HepG2 (cell line): ENCODE measurements around the gene TPI1. TPM values are rescaled to one million over a fixed set of nuclear protein-coding genes. Genes with fewer than 3 reads are reported as not detected.
"Not testable (repeated sequence)": the region's sequence is repeated elsewhere in the genome, so short reads cannot be mapped to it uniquely, and the experiment has no call there.

Experiments
- ATAC-seq: fragments of 200-7000 bp; cut with Tn5 transposase; 3 replicates; pipeline ENCODE4 v1.9.1; 2020; ENCODE audit warnings: mild to moderate bottlenecking, moderate library complexity
- BruUV-seq: library from RNA; stranded (reverse); fragments of 400-500 nt; replicated peaks from 2 replicates; lab custom pipeline; 2021; lab: Mats Ljungman, UMichigan
- CTCF ChIA-PET: fragments of 300-600 bp; formaldehyde crosslinking; extraction: SDS; loops from one replicate; lab custom pipeline; 2021; ENCODE audit warnings: low total read pairs, inconsistent platforms, low intra/inter-chr PET ratio; lab: Yijun Ruan, JAX
- POLR2A ChIA-PET: fragments of 350-600 bp; sonication (Branson Sonifier 250); formaldehyde crosslinking; loops from one replicate; lab custom pipeline; 2020; ENCODE audit warnings: antibody characterized with exemption, inconsistent platforms; lab: Yijun Ruan, JAX
- DNase-seq: peaks from one replicate; pipeline ENCODE4 v3.0.0-alpha.2; 2015; ENCODE audit warnings: low spot score
- FAIRE-seq: peaks from 3 replicates; lab custom pipeline; 2011; peaks lifted over from hg19 to GRCh38; lab: Jason Lieb, UNC
- H2AFZ ChIP-seq: one replicate; pipeline ENCODE4 v1.6.1; 2011; ENCODE audit warnings: low read length, inconsistent platforms
- H3K27ac ChIP-seq: fragments of 300-600 bp; 3 replicates; pipeline ENCODE4 v1.8.0; 2011; ENCODE audit warnings: mixed run types, mild to moderate bottlenecking, mixed read lengths, low read length, inconsistent platforms; ENCODE audit not compliant: insufficient read depth; ENCODE audit errors: extremely low read length
- H3K27me3 ChIP-seq, 2 experiments: fragments of 200-600 bp in 1 of 2; 2 replicates in 1 of 2; 3 replicates in 1 of 2; pipeline versions ENCODE4 v1.6.0 to v1.8.0; 2011; ENCODE audit warnings: low read length in 2 of 2, mild to moderate bottlenecking in 2 of 2, moderate library complexity in 2 of 2, inconsistent platforms in 1 of 2; ENCODE audit not compliant: insufficient read depth in 2 of 2, control insufficient read depth in 1 of 2
- H3K36me3 ChIP-seq, 2 experiments: fragments of 200-600 bp in 1 of 2; replicated peaks in 1 of 2; 2 replicates in 1 of 2; 3 replicates in 1 of 2; pipeline versions ENCODE4 v1.5.1 to v1.8.0; 2011; ENCODE audit warnings: low read length in 2 of 2, inconsistent platforms in 1 of 2; ENCODE audit not compliant: insufficient read depth in 2 of 2, control insufficient read depth in 1 of 2
- H3K4me1 ChIP-seq: 2 replicates; pipeline ENCODE4 v1.5.1; 2012; ENCODE audit warnings: low read length, inconsistent platforms; ENCODE audit not compliant: insufficient read depth
- H3K4me2 ChIP-seq: 2 replicates; pipeline ENCODE4 v1.6.0; 2011; ENCODE audit warnings: low read depth, low read length, inconsistent platforms
- H3K4me3 ChIP-seq, 3 experiments: fragments of 200-600 bp in 1 of 3; sonication (generic), shearing (Covaris generic) in 1 of 3; replicated peaks in 1 of 3; 2 replicates each; pipeline ENCODE4 v1.5.1; 2011 to 2016; ENCODE audit warnings: low read length in 3 of 3, inconsistent platforms in 2 of 3, low read depth in 2 of 3, mild to moderate bottlenecking in 2 of 3, control low read depth in 1 of 3, mixed read lengths in 1 of 3; ENCODE audit not compliant: insufficient read depth in 1 of 3
- H3K79me2 ChIP-seq: one replicate; pipeline ENCODE4 v1.6.1; 2011; ENCODE audit warnings: low read length, inconsistent platforms; ENCODE audit not compliant: insufficient read depth
- H3K9ac ChIP-seq: 2 replicates; pipeline ENCODE4 v1.6.0; 2011; ENCODE audit warnings: mild to moderate bottlenecking, low read depth, low read length, inconsistent platforms; ENCODE audit not compliant: insufficient read depth
- H3K9me3 ChIP-seq: 2 replicates; pipeline ENCODE4 v1.5.1; 2012; ENCODE audit warnings: mild to moderate bottlenecking, low read length
- H4K20me1 ChIP-seq: 2 replicates; pipeline ENCODE4 v1.6.0; 2011; ENCODE audit warnings: inconsistent platforms, mild to moderate bottlenecking, low read length, moderate library complexity; ENCODE audit not compliant: insufficient read depth
- ATF5 ChIP-seq: sonication (generic); formaldehyde crosslinking; IDR thresholded peaks from 2 replicates; pipeline ENCODE4 v1.4.0; 2020; ENCODE audit warnings: mild to moderate bottlenecking, low read depth, missing genetic modification reagents
- CREBL2 ChIP-seq: sonication (generic); formaldehyde crosslinking; IDR thresholded peaks from 2 replicates; pipeline ENCODE4 v1.8.1; 2023; ENCODE audit warnings: missing genetic modification reagents, mild to moderate bottlenecking, borderline replicate concordance
- TBX2 ChIP-seq: sonication (generic); formaldehyde crosslinking; IDR thresholded peaks from 2 replicates; pipeline ENCODE4 v1.5.0; 2020; ENCODE audit warnings: missing genetic modification reagents, mild to moderate bottlenecking, borderline replicate concordance
- TSC22D2 ChIP-seq: sonication (generic); formaldehyde crosslinking; IDR thresholded peaks from 2 replicates; pipeline ENCODE4 v1.5.1; 2020; ENCODE audit warnings: missing genetic modification reagents, mild to moderate bottlenecking, borderline replicate concordance
- ZNF530 ChIP-seq: sonication (generic); formaldehyde crosslinking; IDR thresholded peaks from 2 replicates; pipeline ENCODE4 v1.5.0; 2020; ENCODE audit warnings: low read depth, mild to moderate bottlenecking, missing genetic modification reagents
- WGBS: methylation state at CpG from one replicate; pipeline ENCODE4 v1.1.6; 2017; ENCODE audit warnings: low lambda C conversion rate; 5-methylcytosine and 5-hydroxymethylcytosine counted together
- in situ Hi-C: cut with HindIII; loops from 2 replicates; pipeline ENCODE4 v1.10.0; 2017; ENCODE audit warnings: low pct_unique_long_range_greater_than_20kb; ENCODE audit not compliant: extremely low pct_ligation_motif_present
- intact Hi-C: fragments of 100-400 bp; cut with micrococcal nuclease; formaldehyde crosslinking; loops from one replicate; pipeline ENCODE4 v1.10.0; 2022; ENCODE audit not compliant: unreplicated experiment
- polyA plus RNA-seq, 8 experiments: library from polyadenylated mRNA; depleted of rRNA in 3 of 8; stranded (reverse) in 7 of 8; unstranded in 1 of 8; fragments of >200 nt; fragmentation: Illumina TruSeq in 4 of 8; extraction: Trizol in 4 of 8; gene quantifications; 2 replicates each; pipeline versions ENCODE4 v1.2.1 to v1.2.3, GENCODE V29; 2011 to 2016; ENCODE audit warnings: low read depth in 4 of 8, missing spikeins in 1 of 8, mixed read lengths in 1 of 8; ENCODE audit not compliant: insufficient read depth in 1 of 8
- total RNA-seq, 5 experiments: library from RNA; depleted of rRNA; stranded (reverse); fragments of >200 nt; fragmentation: Illumina TruSeq; extraction: Trizol; gene quantifications; 2 replicates each; pipeline ENCODE4 v1.2.3, GENCODE V29; 2016; ENCODE audit warnings: low read depth in 1 of 5

The TPI1 gene
- total and polyA plus RNA-seq, 2 of the 13 experiments (the other 11 are each of a cell fraction or from before 2014, with no cell fraction given): 945 to 2,535 TPM

- ChIA-PET POLR2A (interaction anchor here (6.0 kb wide), 1 partner anchor 10 kb away, joined by 132 read pairs; the partner anchor contains the start of genes CDCA3 and USP5), CTCF (no interaction called here)
- no TSS peak for BruUV-seq
- peaks cover 29 to 57% of the 10 kb centered on the region in 2 experiments for H3K36me3 ChIP-seq
- H4K20me1 ChIP-seq: peaks cover 9% of the 10 kb centered on the region
- H2AFZ ChIP-seq: no peak overlapping the region
- peaks cover 11% of the 10 kb centered on the region for H3K4me1 ChIP-seq
- FAIRE-seq (no peak), DNase-seq (no peak), ATAC-seq (no peak)
- H3K9ac ChIP-seq: no peak overlapping the region
- 99% methylated on average over 9 of the region's 16 CpGs for WGBS
- no peaks in the 10 kb centered on the region; a peak in 1 of 5 replicates for H3K27me3 ChIP-seq
- TF ChIP-seq ZNF530 (CRISPR knock-in tag): no peak
- TF ChIP-seq TSC22D2: no peak
- no peak for TF ChIP-seq ATF5 (CRISPR knock-in tag)
- no peak for TF ChIP-seq TBX2 (CRISPR knock-in tag)
- TF ChIP-seq CREBL2 (CRISPR knock-in tag): no peak
- intact Hi-C loops: no loop called here
- H3K9me3 ChIP-seq: no peaks in the 10 kb centered on the region
- in situ Hi-C loops: no loop called here
- peaks cover 14% of the 10 kb centered on the region for H3K79me2 ChIP-seq
- no peak overlapping the region for H3K4me3 ChIP-seq
- no peak overlapping the region for H3K4me2 ChIP-seq
- H3K27ac ChIP-seq: no peak overlapping the region
Measured at GRCh38 chr12:6863586-6864321, 3.6 kb upstream of the TPI1 start.

- in situ Hi-C loops, H2AFZ ChIP-seq, BruUV-seq, H3K4me3 ChIP-seq, H3K4me2 ChIP-seq, H3K27me3 ChIP-seq, intact Hi-C loops, ATAC-seq, CTCF ChIA-PET, FAIRE-seq, H3K27ac ChIP-seq, H3K9me3 ChIP-seq, H3K9ac ChIP-seq, DNase-seq: not testable (repeated sequence)
- peaks cover 26% of the 10 kb centered on the region for H3K4me1 ChIP-seq
- H4K20me1 ChIP-seq: peaks cover 24% of the 10 kb centered on the region
- POLR2A ChIA-PET: interaction anchor here (1.0 to 6.0 kb wide), 2 partner anchors 12 to 26 kb away, joined by 3 to 132 read pairs; partner anchors contain the start of genes CDCA3 and USP5
- 97% methylated on average over 5 of the region's 5 CpGs for WGBS
- peaks cover 26 to 56% of the 10 kb centered on the region in 2 experiments for H3K36me3 ChIP-seq
- H3K79me2 ChIP-seq: peaks cover 29% of the 10 kb centered on the region
Measured at GRCh38 chr12:6865307-6865706, 2.0 kb upstream of the TPI1 start.
